ENCODE measurements around the gene A4GALT.

The A4GALT gene

GRCh38 chr22:42769238-42769573 lies 48.5 kb upstream of the A4GALT start:
- peaks cover 32% of the 10 kb centered on the region for H3K4me1 ChIP-seq (ENCODE audit: insufficient read depth, low read length, severe bottlenecking)
- H3K4me2 ChIP-seq (ENCODE audit: low read length): peak overlapping the region; percentile 26; the same call in 1 of the 2 replicates

DNA sequence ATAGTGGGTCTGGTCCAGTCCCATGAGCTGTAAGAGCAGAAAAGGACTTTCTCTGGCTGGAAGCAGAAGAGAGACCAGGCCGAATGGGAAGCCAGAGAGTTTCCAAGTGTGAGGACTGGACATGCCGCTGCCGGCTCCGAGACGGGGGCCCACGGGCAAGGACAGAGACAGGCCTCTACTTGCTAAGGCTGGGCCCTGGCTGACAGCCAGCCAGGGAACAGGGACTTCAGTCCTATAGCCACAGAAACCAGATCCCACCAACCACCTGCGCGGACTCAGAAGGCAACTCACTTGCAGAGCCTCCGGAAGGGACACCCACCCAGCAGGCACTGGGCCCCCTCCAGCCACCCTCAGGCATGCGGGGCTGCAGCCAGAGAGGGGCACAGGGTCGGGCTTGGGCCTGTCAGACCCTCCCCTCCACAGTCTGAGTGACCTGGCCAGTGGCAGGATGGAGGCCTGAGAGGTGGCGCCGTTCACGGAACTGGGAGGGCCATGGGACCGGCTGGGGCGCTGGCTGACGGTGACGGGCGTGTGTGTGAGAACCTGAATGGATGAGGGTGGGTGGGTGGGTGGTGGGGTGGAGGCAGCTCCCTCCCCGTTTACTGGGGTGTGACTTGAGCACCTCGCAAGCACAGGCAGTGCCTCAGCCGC lies 47.8 kb upstream of the A4GALT start:
- Histone ChIP-seq H3K9me3 (ENCODE audit: low read length) (no peaks in the 10 kb centered on the region), H3F3A (ENCODE audit: insufficient read depth, low read length) (no peaks in the 10 kb centered on the region), H3K36me3 (ENCODE audit: insufficient read depth, low read length) (no peaks in the 10 kb centered on the region), H3K9ac (ENCODE audit: low read length) (no peak overlapping the region), H3K4me3 (ENCODE audit: low read depth, low read length, poor library complexity, severe bottlenecking) (no peak overlapping the region), H3K79me2 (ENCODE audit: insufficient read depth, low read length) (no peaks in the 10 kb centered on the region), H3K9me2 (ENCODE audit: low read depth, low read length) (no peaks in the 10 kb centered on the region), H3K4me2 (ENCODE audit: low read length) (no peak overlapping the region), H3K27me3 (ENCODE audit: insufficient read depth, low read length) (no peaks in the 10 kb centered on the region; the same call in 1 of the 2 replicates), H3K27ac (ENCODE audit: low read depth, low read length, poor library complexity, severe bottlenecking) (no peak overlapping the region), H2AFZ (ENCODE audit: low read length) (no peak overlapping the region), H4K20me1 (ENCODE audit: insufficient read depth, low read length) (no peaks in the 10 kb centered on the region), H3K4me1 (ENCODE audit: insufficient read depth, low read length, severe bottlenecking) (peaks cover 36% of the 10 kb centered on the region)
- no peak for TF ChIP-seq EZH2 (IDR thresholded peaks at IDR 0.05; ENCODE audit: borderline replicate concordance, low read length)
- TF ChIP-seq, protein P1, sequence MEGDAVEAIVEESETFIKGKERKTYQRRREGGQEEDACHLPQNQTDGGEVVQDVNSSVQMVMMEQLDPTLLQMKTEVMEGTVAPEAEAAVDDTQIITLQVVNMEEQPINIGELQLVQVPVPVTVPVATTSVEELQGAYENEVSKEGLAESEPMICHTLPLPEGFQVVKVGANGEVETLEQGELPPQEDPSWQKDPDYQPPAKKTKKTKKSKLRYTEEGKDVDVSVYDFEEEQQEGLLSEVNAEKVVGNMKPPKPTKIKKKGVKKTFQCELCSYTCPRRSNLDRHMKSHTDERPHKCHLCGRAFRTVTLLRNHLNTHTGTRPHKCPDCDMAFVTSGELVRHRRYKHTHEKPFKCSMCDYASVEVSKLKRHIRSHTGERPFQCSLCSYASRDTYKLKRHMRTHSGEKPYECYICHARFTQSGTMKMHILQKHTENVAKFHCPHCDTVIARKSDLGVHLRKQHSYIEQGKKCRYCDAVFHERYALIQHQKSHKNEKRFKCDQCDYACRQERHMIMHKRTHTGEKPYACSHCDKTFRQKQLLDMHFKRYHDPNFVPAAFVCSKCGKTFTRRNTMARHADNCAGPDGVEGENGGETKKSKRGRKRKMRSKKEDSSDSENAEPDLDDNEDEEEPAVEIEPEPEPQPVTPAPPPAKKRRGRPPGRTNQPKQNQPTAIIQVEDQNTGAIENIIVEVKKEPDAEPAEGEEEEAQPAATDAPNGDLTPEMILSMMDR (IDR thresholded peaks at IDR 0.05; ENCODE audit: low read length): no peak

More at GRCh38 chr22:42769238-42769573, 48.5 kb upstream of the A4GALT start:
- Histone ChIP-seq H3K27me3 (ENCODE audit: insufficient read depth, low read length) (no peaks in the 10 kb centered on the region; the same call in 1 of the 2 replicates), H3F3A (ENCODE audit: insufficient read depth, low read length) (no peaks in the 10 kb centered on the region), H3K79me2 (ENCODE audit: insufficient read depth, low read length) (no peaks in the 10 kb centered on the region), H4K20me1 (ENCODE audit: insufficient read depth, low read length) (no peaks in the 10 kb centered on the region), H3K4me3 (ENCODE audit: low read depth, low read length, poor library complexity, severe bottlenecking) (no peak overlapping the region), H2AFZ (ENCODE audit: low read length) (no peak overlapping the region), H3K9me2 (ENCODE audit: low read depth, low read length) (no peaks in the 10 kb centered on the region), H3K9me3 (ENCODE audit: low read length) (no peaks in the 10 kb centered on the region), H3K9ac (ENCODE audit: low read length) (no peak overlapping the region), H3K27ac (ENCODE audit: low read depth, low read length, poor library complexity, severe bottlenecking) (no peak overlapping the region), H3K36me3 (ENCODE audit: insufficient read depth, low read length) (no peaks in the 10 kb centered on the region)
- TF ChIP-seq, protein P1 (IDR thresholded peaks at IDR 0.05; ENCODE audit: low read length): no peak
- TF ChIP-seq EZH2 (IDR thresholded peaks at IDR 0.05; ENCODE audit: borderline replicate concordance, low read length): no peak

DNA sequence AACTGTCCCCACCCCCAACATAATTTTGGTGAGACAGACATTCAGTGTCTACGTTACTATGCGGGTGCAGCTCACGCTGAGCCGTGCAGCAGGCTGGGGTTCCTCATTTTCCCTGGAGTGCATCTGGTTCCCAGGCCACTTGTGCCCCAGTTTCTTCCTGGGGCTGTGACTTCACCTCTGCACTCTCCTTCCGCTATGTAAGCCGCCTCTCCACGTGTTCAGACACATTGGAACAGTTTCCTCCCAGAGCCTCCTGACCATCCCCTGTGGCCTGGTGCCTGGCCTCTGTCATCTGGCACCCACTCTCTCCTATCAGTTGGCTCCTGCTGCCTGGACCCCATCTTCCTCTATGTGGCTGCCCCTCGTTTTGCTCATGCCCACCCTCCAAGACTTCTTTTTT lies 46.2 kb upstream of the A4GALT start:
- H2AFZ ChIP-seq (ENCODE audit: low read length): no peak overlapping the region
- no peaks in the 10 kb centered on the region; the same call in 1 of the 2 replicates for H3K27me3 ChIP-seq (ENCODE audit: insufficient read depth, low read length)
- H3K4me1 ChIP-seq (ENCODE audit: insufficient read depth, low read length, severe bottlenecking): peaks cover 38% of the 10 kb centered on the region
- H3K4me3 ChIP-seq (ENCODE audit: low read depth, low read length, poor library complexity, severe bottlenecking): no peak overlapping the region
- no peaks in the 10 kb centered on the region for H3K9me3 ChIP-seq (ENCODE audit: low read length)
- no peak overlapping the region for H3K4me2 ChIP-seq (ENCODE audit: low read length)
- no peaks in the 10 kb centered on the region for H4K20me1 ChIP-seq (ENCODE audit: insufficient read depth, low read length)
- H3K27ac ChIP-seq (ENCODE audit: low read depth, low read length, poor library complexity, severe bottlenecking): no peak overlapping the region
- no peaks in the 10 kb centered on the region for H3K9me2 ChIP-seq (ENCODE audit: low read depth, low read length)
- H3F3A ChIP-seq (ENCODE audit: insufficient read depth, low read length): no peaks in the 10 kb centered on the region
- TF ChIP-seq, protein P1 (IDR thresholded peaks at IDR 0.05; ENCODE audit: low read length): no peak
- TF ChIP-seq EZH2 (IDR thresholded peaks at IDR 0.05; ENCODE audit: borderline replicate concordance, low read length): no peak
- no peaks in the 10 kb centered on the region for H3K36me3 ChIP-seq (ENCODE audit: insufficient read depth, low read length)
- H3K79me2 ChIP-seq (ENCODE audit: insufficient read depth, low read length): no peaks in the 10 kb centered on the region
- no peak overlapping the region for H3K9ac ChIP-seq (ENCODE audit: low read length)
